Measurements from ENCODE around the gene AKR1C3. TPM values are rescaled to one million over a fixed set of nuclear protein-coding genes. Genes with fewer than 3 reads are reported as not detected.
"Not testable (repeated sequence)": the region's sequence is repeated elsewhere in the genome, so short reads cannot be mapped to it uniquely, and the experiment has no call there.

AKR1C3 gene
- total RNA-seq, 1 donor from 2014 or later = 192 TPM

DNA sequence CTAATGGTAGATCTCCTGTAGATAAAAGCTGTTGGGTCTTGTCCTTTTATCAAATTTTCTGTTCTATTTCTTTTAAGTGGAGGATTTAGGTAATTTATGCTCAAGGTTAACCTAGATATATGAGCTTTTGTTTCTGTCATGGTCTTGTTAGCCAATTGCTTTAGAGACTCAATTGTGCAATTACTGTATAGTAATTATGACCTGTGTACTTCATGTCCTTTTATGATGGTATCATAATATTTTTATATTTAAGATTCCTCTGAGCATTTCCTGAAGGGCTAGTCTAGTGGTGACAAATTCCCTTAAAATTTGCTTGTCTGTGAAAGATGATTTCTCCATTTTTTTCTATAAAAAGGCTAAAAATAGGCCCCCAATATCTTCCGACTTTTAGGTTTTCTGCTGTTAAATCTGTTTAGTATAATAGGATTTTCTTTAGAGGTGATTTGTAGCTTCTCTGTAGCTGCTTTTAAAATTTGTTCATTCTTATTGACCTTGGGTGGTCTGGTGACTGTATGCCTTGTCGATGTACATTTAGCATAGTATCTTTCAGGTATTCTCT lies 5.4 kb upstream of the AKR1C3 start:
- no peak for DNase-seq (ENCODE audit: low spot score)

DNA sequence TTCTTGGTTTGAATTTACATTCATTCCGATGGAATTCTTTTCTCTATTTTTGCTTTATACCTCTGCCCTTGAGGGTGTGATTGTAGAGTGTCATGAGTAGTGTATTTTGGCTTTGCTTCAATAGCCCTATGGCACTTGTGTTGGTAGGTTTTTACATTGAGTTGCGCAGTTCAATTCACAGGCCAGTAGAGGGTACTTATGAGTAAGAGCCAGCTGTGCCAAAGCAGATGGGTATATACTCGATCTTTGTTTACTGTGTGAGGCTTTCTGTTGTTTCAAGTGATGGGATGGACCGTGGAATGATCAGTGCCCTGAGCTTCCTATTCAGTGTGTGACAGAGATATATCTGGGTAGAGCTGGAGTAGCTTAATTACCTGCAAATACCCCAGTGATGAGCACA lies 4.3 kb upstream of the AKR1C3 start:
- DNase-seq (ENCODE audit: low spot score) = no peak

DNA sequence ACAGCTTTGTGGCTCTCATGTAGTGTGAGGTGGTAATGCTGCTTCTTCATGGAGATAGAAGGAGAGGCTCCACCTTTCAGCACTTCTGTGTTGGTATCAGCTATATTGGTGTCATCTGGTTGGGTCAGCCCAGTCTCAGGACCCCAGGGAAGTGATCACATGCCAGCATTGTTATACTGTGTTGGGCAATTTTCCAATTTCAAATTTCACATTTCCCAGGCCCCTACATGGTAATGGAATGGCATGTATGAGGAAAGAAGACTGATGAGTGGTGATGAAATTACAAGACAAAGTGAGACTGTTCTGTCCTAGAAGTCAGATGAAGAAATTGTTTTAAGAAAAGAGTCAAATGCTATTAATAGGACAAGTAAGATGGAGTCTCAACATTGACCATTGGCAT lies 3.7 kb upstream of the AKR1C3 start:
- DNase-seq (ENCODE audit: low spot score) = no peak

DNA sequence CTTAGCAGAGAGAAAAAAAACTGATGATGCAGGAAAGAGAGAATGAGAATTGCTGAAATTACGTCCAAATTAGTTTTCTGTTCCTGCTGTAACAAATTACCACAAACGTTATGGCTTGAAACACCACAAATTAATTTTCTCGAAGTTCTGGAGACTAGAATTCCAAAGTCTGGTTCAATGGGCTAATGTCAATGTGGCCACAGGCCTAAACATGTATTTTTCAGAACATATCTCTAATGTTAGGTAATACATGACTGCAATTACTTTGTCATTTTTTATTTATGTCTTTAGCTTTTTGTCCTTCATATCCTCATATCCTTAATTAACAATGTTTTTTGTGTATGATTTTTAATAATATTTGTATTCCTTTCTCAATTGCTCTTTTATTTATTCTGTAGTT lies 3.0 kb upstream of the AKR1C3 start:
- no peak for DNase-seq (ENCODE audit: low spot score)

DNA sequence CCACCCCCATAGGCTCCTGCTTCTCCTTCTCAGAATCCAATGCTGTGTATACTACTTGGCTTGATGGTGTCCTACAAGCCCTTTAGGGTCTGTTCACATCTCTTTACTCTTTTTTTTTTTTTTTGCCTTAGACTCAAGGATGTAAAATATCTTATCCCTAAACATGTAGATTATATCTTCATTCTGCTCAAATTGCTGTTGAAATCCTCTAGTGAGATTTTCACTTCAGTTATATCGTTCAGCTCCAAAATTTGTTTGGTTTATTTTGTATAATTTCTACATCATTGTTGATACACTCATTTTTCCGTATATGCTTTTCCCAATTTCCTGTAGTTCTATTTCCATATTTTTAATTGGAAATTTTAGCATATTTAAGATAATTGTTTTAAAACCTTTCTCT lies 1.8 kb upstream of the AKR1C3 start:
- no peak for DNase-seq (ENCODE audit: low spot score)

DNA sequence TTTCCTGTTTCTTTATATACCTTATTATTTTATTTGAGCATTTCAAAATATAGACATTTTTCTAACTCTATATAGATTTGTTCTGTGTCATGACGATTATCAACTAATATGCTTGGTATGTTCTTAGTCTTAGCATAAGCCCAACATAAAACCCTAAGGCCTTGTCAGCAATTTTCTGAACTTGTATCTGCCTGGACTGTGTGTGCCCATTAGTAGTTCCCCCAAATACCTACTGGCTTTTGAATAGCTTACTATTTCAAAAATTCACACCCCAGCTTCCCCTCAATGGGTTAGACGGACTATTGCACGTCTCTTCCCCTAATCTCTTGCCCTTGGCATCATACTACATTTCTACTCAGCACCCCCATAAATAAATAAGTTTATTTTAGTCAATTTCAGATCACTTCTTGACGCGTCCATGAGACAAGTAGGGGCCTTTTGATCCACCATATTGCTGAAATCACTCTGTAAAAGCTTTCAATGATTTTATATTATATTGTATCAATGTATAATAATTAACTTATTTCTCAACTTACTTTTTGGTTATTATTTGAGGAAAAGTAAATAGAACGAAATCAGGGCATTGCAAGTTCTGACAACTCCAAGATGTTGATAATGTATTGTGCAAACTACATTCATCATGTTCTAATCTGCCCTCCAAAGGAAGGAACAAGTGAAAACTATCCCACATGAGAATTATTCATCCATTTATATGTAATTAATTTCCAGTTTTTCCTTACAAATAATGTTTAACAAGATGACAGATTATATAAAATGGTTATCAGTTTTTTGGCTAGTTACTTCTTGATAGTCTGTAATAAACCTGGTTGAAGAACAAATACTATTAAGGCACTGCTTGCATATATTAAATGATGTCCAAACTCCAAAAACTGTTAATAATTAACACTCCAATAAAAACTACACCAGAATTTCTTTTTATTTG lies 1.1 kb upstream of the AKR1C3 start:
- no peak for DNase-seq (ENCODE audit: low spot score)

DNA sequence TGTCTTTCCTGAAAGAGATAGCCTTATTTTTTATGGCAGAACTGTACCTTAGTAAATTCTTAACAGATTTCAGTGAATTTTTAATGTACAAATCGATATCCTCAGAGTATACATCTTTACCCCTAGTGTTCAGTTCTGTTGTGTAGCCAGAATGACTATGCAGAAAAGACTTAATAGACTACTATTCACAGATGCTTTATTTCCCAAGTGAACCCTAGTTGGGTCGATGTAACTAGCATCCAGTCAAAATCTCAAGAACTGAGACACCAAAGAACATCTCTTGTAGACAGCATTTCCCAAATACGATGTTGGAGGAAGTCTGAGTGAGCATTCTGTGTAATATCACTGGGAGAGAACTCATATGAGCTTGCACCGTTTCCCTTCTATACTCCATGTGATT lies 1.5 kb downstream of the AKR1C3 start:
- DNase-seq (ENCODE audit: low spot score) = no peak

DNA sequence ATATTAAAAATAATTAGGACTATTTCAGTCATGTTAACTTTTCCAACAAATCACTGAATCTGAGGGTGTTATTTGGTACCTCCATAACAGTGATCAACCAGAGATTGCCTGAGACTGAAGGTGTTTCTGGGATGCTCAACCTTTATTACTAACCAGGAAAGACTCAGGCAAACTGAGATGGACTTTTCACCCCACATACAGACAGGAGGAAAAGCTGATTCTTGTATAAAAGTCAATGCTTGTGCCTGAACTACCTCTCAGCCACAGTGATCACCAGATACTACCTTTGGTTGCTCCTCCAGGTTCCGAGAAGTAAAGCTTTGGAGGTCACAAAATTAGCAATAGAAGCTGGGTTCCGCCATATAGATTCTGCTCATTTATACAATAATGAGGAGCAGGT lies 1.9 kb downstream of the AKR1C3 start:
- DNase-seq (ENCODE audit: low spot score) = no peak

DNA sequence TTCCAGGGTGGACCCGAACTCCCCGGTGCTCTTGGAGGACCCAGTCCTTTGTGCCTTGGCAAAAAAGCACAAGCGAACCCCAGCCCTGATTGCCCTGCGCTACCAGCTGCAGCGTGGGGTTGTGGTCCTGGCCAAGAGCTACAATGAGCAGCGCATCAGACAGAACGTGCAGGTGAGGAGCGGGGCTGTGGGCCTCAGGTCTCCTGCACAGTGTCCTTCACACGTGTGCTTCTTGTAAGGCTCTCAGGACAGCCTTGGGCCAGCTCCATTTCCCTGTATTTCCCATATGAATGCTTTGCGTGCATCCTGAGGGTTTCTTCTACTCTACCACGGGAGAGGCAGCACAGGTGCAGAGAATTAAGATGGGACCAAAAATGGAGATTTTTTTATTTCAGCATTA lies 8.3 kb downstream of the AKR1C3 start:
- not testable (repeated sequence) for DNase-seq (ENCODE audit: low spot score)

DNA sequence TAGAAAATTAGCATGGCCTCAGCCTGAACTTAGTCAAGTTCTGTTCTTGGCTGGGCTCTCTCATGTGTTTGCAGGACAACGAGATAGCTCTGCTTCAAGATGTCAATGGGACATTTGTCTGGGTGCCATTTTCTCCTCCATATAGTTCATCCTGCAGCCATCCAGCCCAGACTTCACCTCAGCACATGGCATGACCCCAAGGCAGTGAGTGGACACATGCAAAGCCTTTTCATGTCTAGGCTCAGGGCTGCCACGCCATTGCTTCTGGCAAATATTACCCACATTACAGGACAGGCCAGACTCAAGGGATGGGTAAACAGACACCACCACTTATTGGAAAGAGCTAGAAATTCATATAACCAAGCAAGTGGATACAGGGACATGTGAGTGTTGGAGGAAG lies 9.3 kb downstream of the AKR1C3 start:
- DNase-seq (ENCODE audit: low spot score) = no peak

DNA sequence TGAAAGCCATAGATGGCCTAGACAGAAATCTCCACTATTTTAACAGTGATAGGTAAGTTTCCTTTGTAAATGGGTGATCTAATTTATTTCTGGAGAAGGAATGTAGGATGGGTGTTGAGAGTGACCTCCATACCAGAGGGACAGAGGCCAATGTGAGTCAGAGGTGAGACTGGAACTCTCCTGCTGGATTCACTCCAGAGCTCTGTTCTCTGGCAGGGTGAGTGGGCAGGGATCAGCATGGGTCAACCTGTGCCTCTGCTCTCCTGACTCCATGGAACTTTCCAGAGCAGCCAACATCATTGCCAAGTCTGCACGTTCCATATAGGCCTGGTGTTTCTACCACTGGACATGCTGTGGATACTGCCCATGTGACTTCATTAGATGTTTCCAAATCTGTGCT lies 11.4 kb downstream of the AKR1C3 start:
- DNase-seq (ENCODE audit: low spot score) = no peak

DNA sequence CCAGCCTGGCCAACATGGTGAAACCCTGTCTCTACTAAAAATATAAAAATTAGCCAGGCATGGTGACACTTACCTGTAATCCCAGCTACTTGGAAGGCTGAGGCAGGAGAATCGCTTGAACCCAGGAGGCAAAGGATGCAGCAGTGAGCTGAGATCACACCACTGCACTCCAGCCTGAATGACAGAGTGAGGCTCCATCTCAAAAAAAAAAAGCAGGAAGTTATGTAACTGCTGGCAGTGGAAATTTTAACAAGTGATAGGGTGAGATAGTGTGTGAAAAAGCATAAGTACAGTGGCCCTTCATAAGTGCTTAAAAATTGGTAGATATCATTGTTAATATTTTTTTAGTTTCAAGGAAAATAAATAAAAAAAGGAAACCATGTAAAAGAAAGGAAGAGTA lies 12.3 kb downstream of the AKR1C3 start:
- no peak for DNase-seq (ENCODE audit: low spot score)

DNA sequence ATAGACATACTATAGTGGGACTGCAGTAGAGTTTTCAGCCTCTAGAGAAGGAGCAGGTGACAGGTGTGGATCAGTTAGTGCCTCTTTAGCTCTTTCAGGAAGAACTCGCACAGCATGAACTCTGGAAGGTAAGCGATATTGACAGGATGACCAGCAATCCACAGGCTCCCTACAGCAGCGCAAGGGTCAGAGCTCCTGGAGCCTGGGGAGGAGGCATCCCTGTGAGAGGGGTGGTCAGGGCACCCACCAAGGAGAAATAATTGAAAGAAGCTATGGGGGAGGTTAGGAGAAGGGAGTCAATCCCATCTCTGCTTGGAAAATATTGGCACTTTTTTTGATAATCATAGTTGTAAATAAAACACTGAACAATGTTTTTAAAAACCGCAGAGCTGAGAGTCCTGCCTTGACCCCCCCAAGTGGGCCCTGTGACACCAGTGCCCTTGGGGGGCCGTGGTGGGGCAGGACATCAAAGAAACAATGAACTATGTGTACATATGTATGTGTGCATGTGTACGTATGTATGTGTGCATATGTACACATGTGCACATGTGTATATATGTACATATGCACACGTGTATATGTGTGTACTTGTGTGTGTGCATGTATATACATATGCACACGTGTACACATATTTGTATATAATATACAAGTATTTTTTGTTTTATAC lies 13.8 kb downstream of the AKR1C3 start:
- DNase-seq (ENCODE audit: low spot score) = no peak

DNA sequence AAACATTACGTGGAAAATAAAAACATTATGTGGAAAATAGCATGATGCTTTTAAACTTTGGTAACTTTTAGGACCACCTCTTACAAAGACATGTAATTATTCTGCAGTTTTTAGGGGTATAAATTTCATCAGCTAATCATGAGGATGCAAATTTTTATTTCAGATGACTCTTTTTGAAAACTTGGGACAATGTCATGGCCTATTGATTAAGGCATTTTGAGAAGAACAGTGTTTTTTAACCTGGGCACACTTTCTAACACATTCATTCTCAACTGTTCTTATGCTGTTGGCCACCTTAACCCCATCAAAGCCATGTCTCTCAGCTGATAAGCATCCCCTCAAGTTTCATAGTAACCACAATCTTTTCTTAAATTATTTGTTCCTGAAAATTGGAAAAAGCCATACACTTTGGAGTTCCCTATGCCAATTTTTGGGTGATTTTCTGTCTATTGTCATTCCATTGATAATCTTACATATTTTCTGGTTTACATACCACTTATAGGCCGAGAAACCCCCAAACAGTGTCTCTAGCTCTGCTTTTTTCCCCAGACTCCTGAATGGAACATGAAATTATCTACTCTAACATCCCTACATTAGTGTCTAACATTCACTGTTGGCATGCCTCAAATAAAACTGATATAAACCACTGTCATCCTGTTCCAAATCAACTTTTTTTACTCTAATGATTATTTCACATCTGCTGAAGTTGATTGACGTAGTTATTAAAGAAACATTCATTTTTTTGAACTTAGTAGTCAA lies 14.6 kb downstream of the AKR1C3 start:
- no peak for DNase-seq (ENCODE audit: low spot score)

DNA sequence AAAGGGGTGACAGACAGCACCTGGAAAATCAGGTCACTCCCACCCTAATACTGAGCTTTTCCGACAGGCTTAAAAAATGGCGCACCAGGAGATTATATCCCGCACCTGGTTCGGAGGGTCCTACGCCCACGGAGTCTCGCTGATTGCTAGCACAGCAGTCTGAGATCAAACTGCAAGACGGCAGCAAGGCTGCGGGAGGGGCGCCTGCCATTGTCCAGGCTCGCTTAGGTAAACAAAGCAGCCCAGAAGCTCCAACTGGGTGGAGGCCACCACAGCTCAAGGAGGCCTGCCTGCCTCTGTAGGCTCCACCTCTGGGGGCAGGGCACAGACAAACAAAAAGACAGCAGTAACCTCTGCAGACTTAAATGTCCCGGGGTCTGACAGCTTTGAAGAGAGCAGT lies 15.6 kb downstream of the AKR1C3 start:
- not testable (repeated sequence) for DNase-seq (ENCODE audit: low spot score)

DNA sequence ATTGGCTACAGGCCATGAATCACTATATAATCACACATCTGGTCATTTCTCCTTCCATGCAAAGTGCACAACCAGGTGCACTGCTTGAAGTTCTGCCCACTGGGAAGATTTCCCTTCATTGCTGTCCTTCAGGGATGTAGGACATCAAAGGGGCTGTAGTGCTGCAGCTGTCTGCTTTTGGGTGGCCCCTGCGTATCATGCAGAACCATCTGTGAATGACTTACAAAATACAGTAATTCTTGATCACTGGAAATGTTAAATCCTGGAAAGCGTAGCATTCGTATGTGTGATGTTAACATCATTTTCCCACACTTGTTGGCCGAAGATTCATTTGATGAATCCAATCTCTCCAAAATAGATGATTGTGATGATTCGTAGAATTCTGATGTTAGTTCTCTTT lies 22.4 kb downstream of the AKR1C3 start:
- DNase-seq (ENCODE audit: low spot score) = no peak

DNA sequence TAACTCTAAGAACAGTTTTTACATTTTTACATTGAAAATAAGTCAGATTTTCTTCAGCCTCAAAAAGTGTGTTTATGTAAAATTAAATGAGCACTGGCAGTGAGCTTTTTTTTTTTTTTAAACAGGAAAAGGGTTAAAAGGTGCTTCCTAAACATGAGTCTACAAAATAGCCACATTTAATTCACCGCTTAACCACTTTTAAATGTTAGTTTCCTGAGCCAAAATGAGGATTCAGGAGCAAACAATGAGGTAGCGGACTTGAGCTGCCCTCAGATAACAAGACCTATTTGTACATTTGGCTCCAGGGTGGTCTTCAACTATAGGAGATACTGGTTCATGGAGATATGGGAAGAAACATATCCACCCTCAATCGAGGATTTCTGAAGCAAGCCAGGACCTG lies 22.8 kb downstream of the AKR1C3 start:
- no peak for DNase-seq (ENCODE audit: low spot score)

DNA sequence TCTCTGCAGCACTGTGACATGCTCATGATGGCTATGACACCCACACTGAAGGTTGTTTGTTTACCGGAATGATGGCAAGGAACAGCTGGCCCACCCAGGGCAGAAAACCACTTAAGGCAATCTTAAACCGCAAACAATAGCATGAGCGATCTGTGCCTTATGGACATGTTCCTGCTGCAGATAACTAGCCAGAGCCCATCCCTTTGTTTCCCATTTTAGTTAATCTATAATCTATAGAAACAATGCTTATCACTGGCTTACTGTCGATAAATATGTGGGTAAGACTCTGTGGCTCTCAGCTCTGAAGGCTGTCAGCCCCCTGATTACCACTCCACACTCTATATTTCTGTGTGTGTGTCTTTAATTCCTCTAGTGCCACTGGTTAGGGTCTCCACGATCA lies 25.8 kb downstream of the AKR1C3 start:
- not testable (repeated sequence) for DNase-seq (ENCODE audit: low spot score)

DNA sequence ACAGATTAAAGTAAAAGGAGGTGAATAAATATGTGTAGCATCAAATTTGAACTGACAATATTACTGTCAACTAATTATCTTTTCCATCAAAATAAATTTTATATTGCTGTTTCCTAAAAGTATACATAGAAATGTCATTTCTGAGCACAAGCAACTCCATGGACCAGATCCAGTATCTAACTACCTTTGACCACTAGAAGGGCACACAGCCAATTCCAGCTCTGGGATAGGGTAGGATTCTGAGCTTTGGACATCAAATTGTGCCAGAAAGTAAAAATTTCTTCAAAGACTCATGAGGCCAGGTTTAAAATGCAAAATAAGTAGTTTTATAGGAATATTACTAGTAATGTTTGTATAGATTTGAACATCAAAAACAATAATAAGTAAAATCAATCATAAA lies 29.7 kb downstream of the AKR1C3 start:
- no peak for DNase-seq (ENCODE audit: low spot score)

DNA sequence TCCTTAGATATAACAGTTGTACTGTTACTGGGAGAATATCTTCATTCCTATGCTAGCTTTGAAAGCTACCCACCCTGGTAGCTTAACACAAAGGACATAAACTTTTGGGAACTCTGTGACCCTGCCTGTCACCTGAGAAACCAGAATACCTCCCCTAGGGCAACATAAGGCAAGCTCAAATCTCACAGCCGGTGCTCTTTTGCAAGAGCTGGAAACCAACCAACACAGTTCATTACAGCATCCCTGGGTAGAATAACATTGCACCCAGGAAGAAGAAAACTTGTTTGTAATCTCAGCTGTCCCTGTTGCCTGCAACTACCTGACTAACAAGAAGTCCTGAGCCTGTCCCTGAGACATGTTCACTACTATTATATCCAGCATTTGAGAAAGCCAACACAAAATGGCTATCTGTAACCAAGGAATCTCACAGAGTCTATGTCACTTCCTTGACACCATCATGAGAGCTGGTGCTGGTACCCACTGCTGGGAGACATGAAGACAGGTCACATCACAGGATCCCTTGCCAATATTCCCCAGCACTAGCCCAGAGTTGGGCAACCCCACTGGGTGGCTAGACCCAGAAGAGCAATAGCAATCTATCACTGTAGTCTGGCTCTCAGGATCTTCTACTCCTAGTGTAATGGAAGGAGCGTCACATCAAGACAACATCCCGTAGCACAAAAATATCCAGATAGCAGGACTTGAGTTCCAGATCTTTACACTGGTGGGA lies 31.3 kb downstream of the AKR1C3 start:
- DNase-seq (ENCODE audit: low spot score) = no peak

DNA sequence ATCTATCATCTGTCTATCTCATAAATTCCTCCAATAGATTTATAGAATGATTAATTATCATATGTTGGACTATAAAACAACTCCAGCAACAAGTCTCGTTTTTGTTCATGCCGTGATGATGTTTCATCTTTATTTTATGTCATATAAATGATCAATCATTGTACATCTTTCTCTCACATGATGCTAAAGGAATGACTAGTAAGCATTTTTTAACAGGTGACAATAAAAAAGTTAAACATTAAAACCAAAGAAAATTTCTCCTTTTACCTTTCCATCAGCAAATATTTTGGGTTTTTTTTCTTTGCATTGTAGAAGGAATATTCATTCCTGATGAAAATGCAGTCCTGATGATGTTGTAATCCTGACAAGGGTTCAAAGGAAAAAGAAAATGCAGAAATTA lies 41.4 kb downstream of the AKR1C3 start:
- no peak for DNase-seq (ENCODE audit: low spot score)
